ENCODE measurements around the gene IQGAP2. TPM values are rescaled to one million over a fixed set of nuclear protein-coding genes. Genes with fewer than 3 reads are reported as not detected.

Gene IQGAP2
- total and polyA plus RNA-seq, 8 donors = 15.6 to 29.1 (median 17.1) TPM

- peaks cover 0 to 7% of the 10 kb centered on the region in 2 donors for H3K4me1 ChIP-seq
- H3K27me3 ChIP-seq = no peaks in the 10 kb centered on the region
- DNase-seq = no peak
- H3K4me3 ChIP-seq = no peak overlapping the region
- no peaks in the 10 kb centered on the region for H3K9me3 ChIP-seq
- TF ChIP-seq CTCF (IDR thresholded peaks at IDR 0.05) = no peak
- intact Hi-C loops (cut with DNase I) = no loop called here
- H3K36me3 ChIP-seq = no peaks in the 10 kb centered on the region
- no peak overlapping the region for H3K27ac ChIP-seq
- ATAC-seq = no peak
These were observed 150.2 kb downstream of the IQGAP2 start for GRCh38 chr5:76553251-76553650.

- no peak overlapping the region for H3K4me3 ChIP-seq
- no peak overlapping the region for H3K27ac ChIP-seq
- DNase-seq = no peak
- H3K27me3 ChIP-seq = no peaks in the 10 kb centered on the region
- H3K36me3 ChIP-seq = no peaks in the 10 kb centered on the region
- no peaks in the 10 kb centered on the region for H3K4me1 ChIP-seq
- no peak for ATAC-seq
- no peaks in the 10 kb centered on the region for H3K9me3 ChIP-seq
- TF ChIP-seq CTCF (IDR thresholded peaks at IDR 0.05) = no peak
- intact Hi-C loops (cut with DNase I) = no loop called here
These were observed 152.0 kb downstream of the IQGAP2 start for GRCh38 chr5:76555114-76555513.

- Histone ChIP-seq H3K27me3 (no peaks in the 10 kb centered on the region), H3K27ac (no peak overlapping the region), H3K4me1 (no peaks in the 10 kb centered on the region), H3K36me3 (no peaks in the 10 kb centered on the region), H3K4me3 (no peak overlapping the region), H3K9me3 (no peaks in the 10 kb centered on the region)
- DNase-seq (no peak), ATAC-seq (no peak)
- TF ChIP-seq CTCF (IDR thresholded peaks at IDR 0.05) = no peak
- intact Hi-C loops (cut with DNase I) = no loop called here
These were observed 152.6 kb downstream of the IQGAP2 start for GRCh38 chr5:76555717-76556116.

GRCh38 chr5:76556511-76557221 is 153.6 kb downstream of the IQGAP2 start:
- TF ChIP-seq CTCF (IDR thresholded peaks at IDR 0.05) = no peak
- Histone ChIP-seq H3K4me3 (no peak overlapping the region), H3K9me3 (no peaks in the 10 kb centered on the region), H3K27ac (no peak overlapping the region), H3K27me3 (no peaks in the 10 kb centered on the region), H3K4me1 (no peaks in the 10 kb centered on the region), H3K36me3 (no peaks in the 10 kb centered on the region)
- ATAC-seq = no peak
- intact Hi-C loops (cut with DNase I) = no loop called here
- DNase-seq = no peak

GRCh38 chr5:76560952-76561891 is 158.1 kb downstream of the IQGAP2 start:
- H3K27me3 ChIP-seq = no peaks in the 10 kb centered on the region
- H3K9me3 ChIP-seq = no peaks in the 10 kb centered on the region
- no peak overlapping the region for H3K27ac ChIP-seq
- ATAC-seq = no peak
- no peak for TF ChIP-seq CTCF (IDR thresholded peaks at IDR 0.05)
- peaks cover 0 to 12% of the 10 kb centered on the region in 2 donors for H3K4me1 ChIP-seq
- peaks cover 0 to 7% of the 10 kb centered on the region in 2 donors for H3K36me3 ChIP-seq
- DNase-seq = peak in 1 of 4 donors; percentile 45
- H3K4me3 ChIP-seq = no peak overlapping the region
- intact Hi-C loops (cut with DNase I) = no loop called here

Data from left lung (tissue), 10 donors.